GM12874 (cell line): Measurements from ENCODE around the gene RFC4.

Experiments used
- TF ChIP-seq, protein P1 (sequence below): IDR thresholded peaks from 2 replicates; pipeline ENCODE4 v1.5.1; 2011; ENCODE audit warnings: low read depth, mild to moderate bottlenecking, control low read depth, low read length, moderate library complexity; ENCODE audit not compliant: insufficient read depth

Gene RFC4

DNA sequence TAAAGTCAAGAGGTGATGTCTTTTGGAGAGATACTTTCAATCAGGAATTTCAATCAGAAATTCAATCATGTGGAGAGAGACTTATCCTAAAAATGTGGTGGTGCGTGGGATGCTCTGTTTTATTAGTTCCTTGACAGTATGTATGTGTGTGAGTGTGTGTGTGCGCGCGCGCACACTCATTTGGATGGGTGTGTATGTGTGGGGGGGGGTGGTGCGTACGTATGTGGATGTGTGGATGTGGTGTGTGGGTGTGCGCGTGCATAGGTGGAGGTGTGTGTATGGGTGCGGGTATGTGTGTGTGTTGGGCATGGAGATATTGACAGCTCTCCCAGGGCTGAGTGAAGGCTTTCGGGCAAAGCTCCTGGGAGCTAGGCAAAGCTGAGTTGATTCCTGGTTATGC lies 38.6 kb upstream of the RFC4 start:
- TF ChIP-seq, protein P1, sequence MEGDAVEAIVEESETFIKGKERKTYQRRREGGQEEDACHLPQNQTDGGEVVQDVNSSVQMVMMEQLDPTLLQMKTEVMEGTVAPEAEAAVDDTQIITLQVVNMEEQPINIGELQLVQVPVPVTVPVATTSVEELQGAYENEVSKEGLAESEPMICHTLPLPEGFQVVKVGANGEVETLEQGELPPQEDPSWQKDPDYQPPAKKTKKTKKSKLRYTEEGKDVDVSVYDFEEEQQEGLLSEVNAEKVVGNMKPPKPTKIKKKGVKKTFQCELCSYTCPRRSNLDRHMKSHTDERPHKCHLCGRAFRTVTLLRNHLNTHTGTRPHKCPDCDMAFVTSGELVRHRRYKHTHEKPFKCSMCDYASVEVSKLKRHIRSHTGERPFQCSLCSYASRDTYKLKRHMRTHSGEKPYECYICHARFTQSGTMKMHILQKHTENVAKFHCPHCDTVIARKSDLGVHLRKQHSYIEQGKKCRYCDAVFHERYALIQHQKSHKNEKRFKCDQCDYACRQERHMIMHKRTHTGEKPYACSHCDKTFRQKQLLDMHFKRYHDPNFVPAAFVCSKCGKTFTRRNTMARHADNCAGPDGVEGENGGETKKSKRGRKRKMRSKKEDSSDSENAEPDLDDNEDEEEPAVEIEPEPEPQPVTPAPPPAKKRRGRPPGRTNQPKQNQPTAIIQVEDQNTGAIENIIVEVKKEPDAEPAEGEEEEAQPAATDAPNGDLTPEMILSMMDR = no peak

DNA sequence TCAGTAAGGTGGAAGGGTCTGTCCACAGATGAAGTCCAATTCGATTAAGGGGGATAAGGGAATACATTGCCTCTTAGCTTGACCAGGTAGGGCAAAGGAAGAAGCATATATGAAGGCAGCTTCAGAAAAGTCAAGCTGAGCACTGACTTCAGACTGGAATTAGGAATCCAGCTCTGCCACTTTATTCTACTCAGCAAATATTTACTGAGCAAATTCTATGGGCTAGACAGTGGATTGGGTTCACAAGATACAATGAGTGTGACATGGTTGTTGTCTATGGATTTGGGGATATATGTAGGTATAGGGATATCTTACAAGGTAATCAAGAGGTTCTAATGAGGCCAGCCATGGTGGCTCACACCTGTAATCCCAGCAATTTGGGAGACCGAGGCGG lies 36.8 kb upstream of the RFC4 start:
- TF ChIP-seq, protein P1 = no peak

DNA sequence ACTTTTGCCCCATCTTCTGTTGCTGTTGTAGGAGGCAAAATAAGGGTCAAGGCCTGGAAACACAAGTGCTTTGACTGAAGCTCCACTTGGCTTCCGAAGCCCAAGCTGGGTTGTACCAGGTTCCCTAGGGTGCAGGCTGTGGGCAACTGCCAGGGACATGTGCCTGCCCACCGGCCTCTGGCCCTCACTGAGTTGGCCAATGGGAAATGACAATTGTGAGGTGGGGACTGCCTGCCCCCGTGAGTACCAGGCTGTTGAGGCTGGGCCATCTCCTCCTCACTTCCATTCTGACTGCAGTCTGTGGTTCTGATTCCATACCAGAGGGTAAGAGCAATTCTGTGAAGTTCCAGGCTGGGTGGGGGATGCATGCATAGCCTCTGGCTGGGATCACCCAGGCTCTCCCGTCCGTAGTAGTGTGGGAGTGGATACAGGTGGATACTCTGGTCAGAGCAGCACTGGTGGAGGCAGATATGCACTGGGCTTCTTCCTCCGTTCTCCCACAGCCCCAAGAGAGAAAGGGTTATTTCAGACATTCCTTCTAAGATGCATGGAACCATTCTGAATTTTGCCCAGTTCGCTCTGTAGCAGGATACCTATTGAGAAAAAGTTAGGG lies 36.2 kb upstream of the RFC4 start, which contains the start of gene ADIPOQ:
TSS of gene ADIPOQ (plus strand) at position 285 of the 613 bp plus-strand sequence. CDS start 10,349 bp downstream, outside the sequence.
- TF ChIP-seq, protein P1 = no peak

DNA sequence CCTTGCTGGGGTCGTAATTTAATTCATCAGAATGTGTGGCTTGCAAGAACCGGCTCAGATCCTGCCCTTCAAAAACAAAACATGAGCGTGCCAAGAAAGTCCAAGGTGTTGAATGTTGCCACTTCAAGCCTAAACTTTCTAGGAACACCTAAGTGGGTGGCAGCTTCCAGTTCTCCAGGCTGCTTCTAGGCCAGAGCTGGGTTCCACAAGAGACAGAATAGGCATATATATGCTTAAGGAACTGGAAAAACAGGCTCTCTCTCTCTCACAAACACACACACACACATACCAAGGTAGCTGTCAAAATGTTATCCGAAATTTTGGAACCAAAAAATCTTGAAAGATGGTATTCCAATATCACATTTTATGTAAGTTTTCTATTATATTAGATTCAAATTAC lies 35.3 kb upstream of the RFC4 start:
- TF ChIP-seq, protein P1 = no peak

DNA sequence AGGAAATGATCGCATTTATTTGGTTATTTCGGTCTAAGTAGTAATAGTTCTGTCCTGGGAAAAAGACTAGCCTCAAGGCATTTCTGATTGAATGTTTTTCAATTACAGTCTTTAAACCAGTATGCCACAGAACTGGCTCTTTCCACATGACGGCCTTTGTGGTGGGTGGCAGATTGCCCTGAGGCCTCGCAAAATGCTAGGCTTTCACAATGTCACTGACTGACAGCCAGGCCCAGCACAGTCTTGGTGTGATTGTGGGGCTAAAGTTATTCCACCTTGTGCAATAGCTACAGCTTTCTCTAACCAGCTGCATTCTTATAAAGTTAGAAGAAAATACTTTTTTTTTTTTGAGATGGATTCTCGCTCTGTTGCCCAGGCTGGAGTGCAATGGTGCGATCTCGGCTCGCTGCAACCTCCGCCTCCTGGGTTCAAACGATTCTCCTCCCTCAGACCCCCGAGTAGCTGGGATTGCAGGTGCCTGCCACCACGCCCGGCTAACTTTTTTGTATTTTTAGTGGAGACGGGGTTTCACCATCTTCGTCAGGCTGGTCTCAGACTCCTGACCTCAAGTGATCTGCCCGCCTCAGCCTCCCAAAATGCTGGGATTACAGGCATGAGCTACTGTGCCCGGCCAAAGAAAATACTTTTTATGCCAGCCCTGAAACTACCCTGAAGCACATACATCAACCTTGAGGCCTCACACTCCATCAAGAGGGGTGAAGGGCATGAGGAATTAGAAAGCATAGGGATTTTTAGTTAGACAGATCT lies 33.8 kb upstream of the RFC4 start:
- TF ChIP-seq, protein P1 = no peak

DNA sequence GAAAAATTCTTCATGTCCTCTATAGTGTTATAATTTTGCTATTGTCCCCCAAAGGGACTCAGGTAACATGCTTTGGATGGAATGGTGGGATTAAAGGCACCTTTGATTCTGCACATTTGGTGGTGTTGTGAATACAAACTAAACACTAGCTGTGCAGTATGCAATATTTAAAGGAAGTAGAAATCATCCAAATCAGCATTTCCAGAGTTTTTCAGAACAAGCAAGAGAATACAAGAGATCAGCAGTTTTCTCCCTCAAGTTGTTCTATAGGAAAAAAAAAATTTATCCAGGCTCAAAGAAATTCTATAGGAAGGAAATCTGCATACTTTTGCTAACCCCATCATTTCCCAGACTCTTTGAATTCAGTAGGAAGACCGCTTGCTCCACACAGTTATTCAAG lies 26.0 kb upstream of the RFC4 start:
- TF ChIP-seq, protein P1 = no peak

DNA sequence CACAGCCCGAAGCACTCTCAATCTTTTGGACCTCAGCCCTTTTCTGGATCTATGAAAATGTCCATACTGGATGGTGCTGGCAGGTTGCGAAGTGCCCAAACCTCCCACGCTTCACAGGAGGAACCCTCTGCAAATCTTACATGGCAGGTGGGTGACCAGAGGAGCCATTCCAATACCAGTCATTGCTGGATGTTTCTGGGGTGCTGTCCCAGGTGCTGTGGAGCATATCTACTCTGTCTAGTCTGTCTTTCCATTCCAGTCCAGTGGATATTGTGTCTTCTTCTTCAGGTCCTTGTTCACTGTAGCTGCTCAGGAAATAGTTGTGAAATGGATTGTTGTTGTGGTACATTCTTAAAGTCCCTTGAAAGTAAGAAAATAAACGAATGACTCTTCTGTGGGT lies 25.5 kb upstream of the RFC4 start:
- TF ChIP-seq, protein P1 = no peak
